GM12865 (cell line): ENCODE data around the gene MKRN1.

Experiments
- DNase-seq: peaks from one replicate; pipeline ENCODE4 v3.0.0; 2010; ENCODE audit warnings: low read depth
- H3K4me3 ChIP-seq: 2 replicates; pipeline ENCODE4 v1.5.1; 2011; ENCODE audit warnings: mild to moderate bottlenecking, low read depth, low read length, control low read depth
- TF ChIP-seq, protein P1 (sequence below): IDR thresholded peaks from 2 replicates; pipeline ENCODE4 v1.5.1; 2011; ENCODE audit warnings: low read length, control low read depth, low read depth, inconsistent platforms; ENCODE audit not compliant: insufficient read depth; ENCODE audit errors: missing control alignments

MKRN1 gene

DNA sequence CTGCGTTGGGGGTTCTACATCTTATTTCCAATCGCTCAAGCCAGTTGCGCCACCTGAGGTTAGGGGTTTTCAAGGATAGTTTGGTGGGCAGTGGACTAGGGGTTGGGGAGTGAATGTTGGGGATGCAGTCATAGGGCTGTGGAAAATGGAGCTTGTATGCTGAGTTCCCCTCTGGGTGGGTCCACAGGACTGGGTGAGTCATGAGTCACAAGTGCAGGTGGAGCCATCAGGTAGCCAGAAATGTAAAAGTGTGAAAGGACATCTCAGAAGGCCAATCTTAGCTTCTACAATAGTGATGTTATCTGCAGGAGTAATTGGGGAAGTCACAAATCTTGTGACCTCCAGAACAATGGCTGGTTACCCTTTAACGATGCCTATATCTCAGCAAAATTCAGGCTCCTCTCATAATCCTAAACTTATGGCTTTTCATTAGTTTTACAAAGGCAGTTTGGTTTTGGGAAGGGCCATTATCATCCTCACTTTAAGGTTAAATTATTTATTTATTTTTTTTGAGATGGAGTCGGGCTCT, 18.0 kb upstream of the MKRN1 start:
- no peak overlapping the region for H3K4me3 ChIP-seq
- DNase-seq: no peak
- TF ChIP-seq, protein P1, sequence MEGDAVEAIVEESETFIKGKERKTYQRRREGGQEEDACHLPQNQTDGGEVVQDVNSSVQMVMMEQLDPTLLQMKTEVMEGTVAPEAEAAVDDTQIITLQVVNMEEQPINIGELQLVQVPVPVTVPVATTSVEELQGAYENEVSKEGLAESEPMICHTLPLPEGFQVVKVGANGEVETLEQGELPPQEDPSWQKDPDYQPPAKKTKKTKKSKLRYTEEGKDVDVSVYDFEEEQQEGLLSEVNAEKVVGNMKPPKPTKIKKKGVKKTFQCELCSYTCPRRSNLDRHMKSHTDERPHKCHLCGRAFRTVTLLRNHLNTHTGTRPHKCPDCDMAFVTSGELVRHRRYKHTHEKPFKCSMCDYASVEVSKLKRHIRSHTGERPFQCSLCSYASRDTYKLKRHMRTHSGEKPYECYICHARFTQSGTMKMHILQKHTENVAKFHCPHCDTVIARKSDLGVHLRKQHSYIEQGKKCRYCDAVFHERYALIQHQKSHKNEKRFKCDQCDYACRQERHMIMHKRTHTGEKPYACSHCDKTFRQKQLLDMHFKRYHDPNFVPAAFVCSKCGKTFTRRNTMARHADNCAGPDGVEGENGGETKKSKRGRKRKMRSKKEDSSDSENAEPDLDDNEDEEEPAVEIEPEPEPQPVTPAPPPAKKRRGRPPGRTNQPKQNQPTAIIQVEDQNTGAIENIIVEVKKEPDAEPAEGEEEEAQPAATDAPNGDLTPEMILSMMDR: no peak

DNA sequence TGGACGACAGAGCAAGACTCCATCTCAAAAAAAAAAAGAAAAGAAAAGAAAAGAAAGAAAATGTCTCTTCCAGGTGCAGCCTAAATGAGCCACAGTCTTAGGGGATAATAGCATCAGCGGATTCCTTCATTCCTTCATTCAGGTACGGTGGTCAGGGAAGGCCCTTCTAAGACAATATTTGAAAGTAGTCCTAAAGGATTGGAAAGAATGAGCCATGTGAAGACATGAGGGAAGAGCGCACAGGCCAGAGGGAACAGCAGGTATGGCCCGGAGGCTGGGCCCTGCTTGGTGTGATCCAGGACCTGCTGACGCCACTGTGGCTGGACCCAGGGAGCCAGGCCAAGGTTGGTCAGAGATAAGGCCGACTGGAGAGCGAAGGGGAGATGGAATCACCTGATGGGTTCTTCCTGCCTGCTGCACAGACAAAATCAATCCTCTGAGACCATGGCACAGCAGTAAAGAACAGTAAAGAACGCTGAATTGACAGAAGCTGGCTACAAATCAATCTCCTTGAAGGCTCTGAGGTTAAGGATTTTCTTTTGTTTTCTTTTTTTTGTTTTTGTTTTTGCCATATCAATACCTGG, 16.3 kb upstream of the MKRN1 start:
- H3K4me3 ChIP-seq: no peak overlapping the region
- TF ChIP-seq, protein P1: no peak
- DNase-seq: no peak

DNA sequence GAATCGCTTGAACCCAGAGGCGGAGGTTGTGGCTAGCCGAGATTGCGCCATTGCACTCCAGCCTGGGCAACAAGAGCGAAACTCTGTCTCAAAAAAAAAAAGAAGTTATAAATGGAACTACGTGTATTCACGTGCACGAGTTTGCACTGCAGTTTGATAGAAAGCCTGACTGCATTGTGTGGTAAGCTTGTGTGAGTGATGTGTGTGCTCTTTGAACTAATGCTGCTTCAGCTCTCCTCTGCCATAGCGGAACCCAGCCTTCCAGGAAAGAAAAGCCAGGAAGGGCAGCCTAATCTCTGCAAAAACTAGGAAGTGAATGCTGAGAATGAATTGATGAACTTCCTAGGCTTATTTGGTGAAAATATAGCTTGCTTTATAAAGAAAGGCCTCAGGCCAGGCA, 15.6 kb upstream of the MKRN1 start:
- H3K4me3 ChIP-seq: no peak overlapping the region
- TF ChIP-seq, protein P1: no peak
- DNase-seq: no peak

DNA sequence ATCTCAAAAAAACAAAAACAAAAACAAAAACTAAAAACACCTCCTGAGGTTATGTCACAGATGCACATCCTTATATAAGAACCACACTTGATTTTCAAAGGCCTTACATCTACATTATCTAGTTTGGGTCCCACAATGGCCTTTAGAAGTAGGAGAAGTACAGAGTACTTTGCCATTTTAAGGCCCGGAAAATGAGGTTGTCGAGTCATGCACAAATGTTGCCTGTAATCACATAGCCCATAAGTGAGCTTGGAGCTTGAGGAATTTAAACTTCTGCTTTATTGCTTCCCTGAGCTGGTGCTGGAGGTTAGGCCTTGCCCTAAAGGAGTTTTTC, 9.7 kb upstream of the MKRN1 start:
- no peak overlapping the region for H3K4me3 ChIP-seq
- TF ChIP-seq, protein P1: no peak
- DNase-seq: no peak

DNA sequence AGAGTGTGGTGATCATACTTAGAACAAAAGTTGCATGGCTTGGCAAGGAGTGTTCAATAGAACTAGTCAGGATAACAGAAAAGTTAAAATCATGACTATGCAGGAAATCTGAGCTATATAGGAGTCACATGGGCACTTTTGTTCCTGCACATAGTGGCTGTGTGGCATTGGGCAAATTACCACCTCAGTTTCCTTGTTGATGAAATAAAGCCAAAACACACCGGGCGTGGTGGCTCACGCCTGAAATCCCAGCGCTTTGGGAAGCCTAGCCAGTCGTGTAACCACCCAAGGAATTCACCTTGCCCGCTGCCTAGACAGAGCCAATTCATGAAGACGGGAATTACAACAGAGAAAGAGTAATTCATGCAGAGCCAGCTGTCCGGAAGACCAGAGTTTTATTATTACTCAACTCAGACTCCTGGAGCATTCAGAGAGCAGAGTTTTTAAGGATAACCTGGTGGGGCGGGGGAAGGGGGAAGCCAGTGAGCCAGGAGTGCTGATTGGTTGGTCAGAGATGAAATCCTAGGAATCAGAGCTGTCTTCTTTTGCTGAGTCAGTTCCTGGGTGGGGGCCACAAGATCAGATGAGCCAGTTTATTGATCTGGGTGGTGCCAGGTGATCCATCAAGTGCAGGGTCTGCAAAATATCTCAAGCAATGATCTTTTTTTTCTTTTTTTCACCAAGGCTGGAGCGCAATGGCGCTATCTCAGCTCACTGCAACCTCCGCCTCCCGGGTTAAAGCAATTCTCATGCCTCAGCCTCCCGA, 6.4 kb upstream of the MKRN1 start:
- H3K4me3 ChIP-seq: no peak overlapping the region
- no peak for DNase-seq
- TF ChIP-seq, protein P1: no peak

DNA sequence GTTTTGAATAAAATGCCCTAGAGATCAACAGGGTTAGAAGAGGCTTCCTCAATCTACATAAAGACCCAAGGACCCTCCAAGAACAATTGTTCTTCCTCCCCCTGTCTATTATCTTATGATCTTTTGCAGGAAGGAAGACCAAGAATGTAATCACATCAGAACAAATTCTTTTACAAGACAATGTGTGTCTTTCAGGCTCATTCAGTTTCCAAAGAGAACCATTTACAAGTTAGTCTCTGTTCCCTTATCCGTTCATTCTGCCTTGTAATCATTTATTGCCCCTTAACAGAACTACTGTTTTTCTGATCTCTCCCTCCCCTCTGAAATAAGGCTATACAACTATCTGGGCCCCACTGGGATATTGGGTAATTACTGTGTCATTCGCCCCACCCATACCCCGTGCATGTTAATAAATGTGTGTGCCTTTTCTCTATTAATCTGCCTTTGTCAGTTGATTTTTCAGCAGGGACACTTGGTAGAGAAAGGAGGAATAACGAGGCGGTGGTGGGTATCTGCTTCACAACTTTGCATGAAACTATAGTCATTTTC, 5.7 kb upstream of the MKRN1 start:
- H3K4me3 ChIP-seq: no peak overlapping the region
- TF ChIP-seq, protein P1: no peak
- DNase-seq: no peak
